Stimulated activated CD8-positive, alpha-beta memory T cell treated with anti-CD3 and anti-CD28 coated beads, Interleukin-4, amount 100 ng/mL, for 4 hours (primary cell): ENCODE data around the gene OGT.
A peak's percentile ranks its signal among the peaks of the same experiment; 100 is the strongest.

Experiments used
- DNase-seq, 2 donors: peaks; one replicate each; pipeline ENCODE4 v3.0.0-alpha.2; 2020; ENCODE audit warnings: low read depth in 2 of 2, low spot score in 1 of 2

Gene OGT

DNA sequence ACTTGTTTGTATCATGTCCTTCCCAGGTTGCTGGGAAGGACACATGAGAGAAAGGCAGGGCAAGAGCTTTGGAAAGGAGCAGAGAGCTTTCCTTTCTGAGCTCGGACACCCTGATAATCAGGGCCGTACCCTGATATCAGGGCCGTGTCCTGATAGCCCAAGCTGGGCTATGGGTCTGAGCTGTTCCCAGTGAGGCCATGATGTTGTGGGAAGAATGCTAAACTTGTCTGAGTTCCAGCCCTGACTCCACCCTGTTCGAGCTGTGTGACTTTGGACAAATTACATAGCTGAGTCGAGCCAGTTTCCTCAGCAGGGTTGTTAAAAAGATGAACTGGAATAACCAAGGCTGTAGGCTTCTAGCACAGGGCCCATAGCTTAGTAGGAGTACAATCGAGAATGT, 88.7 kb downstream of the OGT start:
- no peak for DNase-seq

DNA sequence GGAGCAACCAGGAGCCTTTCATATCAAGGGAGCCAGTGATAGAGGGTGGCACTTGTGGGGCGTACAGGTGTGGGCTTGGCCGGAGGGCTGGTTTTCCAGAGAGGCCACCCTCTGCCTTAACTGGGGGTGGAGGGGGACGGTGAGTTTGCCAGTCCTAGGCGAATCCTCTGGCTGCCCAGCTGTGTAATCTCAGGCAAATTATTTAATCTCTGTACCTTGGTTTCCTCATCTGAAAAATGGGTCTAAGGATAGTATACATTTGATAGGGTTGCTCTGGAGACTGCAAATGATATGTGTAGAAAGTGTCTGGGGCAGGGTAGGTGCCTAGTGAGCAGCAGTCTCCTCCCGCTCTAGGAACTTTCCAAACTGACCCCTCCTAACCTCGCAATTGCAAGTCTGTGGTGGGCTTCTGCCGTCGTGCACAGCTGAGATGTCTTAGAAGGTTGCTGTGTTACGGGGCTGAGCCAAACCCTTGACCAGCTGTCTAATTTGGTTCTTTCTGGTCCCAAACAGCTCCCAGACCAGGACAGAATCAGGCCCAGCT, 89.2 kb downstream of the OGT start:
- DNase-seq: no peak

DNA sequence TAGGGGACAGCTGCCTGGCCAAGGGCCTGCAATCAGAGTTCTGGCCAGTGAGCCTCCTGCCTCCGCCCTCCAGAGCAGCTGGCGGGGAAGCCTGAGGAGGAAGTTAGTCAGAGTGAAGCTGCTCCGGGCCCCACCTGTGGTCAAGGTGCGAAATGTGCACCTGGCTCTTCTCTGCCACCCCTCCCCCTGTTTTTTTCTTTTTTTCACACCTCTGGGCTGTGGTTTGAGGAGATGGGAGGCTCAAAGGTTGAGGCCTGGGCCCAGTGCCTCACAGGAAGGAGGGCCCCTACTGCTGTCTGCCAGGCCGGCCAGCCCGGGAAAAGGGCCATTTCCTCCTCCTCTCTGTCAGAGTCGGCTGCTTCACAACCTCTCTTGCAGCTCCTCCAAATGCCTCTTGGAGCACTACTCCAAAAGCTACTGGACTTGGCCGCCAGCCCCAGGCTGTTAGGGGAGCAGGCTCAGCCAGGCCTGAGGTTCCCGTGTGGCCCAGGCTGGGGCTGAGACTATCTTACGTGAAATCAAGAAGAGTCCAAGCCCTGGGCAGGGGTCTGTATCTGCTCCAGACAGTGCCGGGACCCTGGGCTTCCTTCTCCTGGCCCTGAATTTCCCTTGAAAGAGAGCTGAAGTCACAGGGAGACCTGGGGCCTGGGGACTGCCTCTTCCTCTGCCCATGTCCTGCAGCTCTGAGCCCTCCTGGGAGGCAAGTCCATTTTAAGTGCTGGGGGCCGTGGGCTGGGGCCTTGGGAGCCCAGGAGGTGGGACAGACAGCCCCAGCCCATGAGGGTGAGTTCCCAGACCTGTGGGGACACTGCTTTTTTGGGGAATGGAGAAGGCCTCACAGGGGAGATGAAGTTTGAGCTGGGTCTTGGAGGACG, 89.9 kb downstream of the OGT start:
- DNase-seq: peak in 1 of 2 donors; percentile 47

DNA sequence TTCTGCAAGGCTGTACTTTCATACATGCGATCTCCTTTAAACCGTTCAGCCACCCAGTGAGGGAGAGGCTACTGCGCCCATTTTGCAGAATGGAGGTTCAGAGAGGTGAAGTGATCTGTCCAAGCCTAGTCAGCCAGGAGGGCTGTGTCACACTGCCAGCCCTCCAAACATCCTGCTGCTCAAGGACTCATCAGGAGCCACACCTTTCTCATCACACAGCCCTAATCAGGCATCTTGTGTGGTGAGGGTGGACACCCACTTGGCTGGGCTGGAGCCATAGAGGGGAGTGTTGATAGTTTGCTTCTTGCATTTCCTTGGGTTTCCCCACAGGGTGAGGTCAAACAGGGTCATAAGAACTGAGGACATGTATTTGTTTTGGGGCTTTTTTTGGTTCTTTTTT, 90.8 kb downstream of the OGT start:
- DNase-seq: no peak

DNA sequence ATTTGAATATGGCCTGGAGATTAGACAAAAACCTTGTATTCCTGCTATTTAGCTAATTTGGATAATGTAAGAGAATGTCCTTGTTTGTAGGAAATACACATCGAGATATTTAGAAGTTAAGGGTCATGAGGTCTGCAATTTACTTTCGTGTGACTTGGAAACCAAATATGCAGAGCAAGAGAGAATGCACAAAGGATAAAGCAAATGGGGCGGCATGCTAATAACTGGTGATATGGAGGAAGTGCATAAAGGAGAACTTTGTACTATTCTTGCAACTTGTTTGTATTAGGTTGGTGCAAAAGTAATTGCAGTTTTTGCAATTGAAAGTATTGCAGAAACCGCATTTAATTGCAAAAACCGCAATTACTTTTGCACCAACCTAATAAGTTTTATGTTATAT, 92.6 kb downstream of the OGT start:
- no peak for DNase-seq
